Activated naive CD4-positive, alpha-beta T cell treated with anti-CD3 and anti-CD28 coated beads, Interleukin-2, amount 50 U/mL, for 24 hours (primary cell): ENCODE data around the gene SLC17A9.
A peak's percentile ranks its signal among the peaks of the same experiment; 100 is the strongest.

Experiments
- H3K27ac Mint-ChIP-seq: one replicate; pipeline ENCODE4 v1.8.0; 2021; ENCODE audit warnings: mild to moderate bottlenecking, mixed read lengths
- H3K27me3 Mint-ChIP-seq: one replicate; pipeline ENCODE4 v1.8.0; 2021; ENCODE audit warnings: mixed read lengths
- H3K36me3 Mint-ChIP-seq: one replicate; pipeline ENCODE4 v1.8.0; 2021; ENCODE audit warnings: mixed read lengths
- H3K4me1 Mint-ChIP-seq: one replicate; pipeline ENCODE4 v1.8.0; 2021; ENCODE audit warnings: mixed read lengths
- H3K4me3 Mint-ChIP-seq: one replicate; pipeline ENCODE4 v1.8.0; 2021; ENCODE audit warnings: mild to moderate bottlenecking, mixed read lengths
- H3K9me3 Mint-ChIP-seq: one replicate; pipeline ENCODE4 v1.8.0; 2021; ENCODE audit warnings: mixed read lengths

SLC17A9 gene

DNA sequence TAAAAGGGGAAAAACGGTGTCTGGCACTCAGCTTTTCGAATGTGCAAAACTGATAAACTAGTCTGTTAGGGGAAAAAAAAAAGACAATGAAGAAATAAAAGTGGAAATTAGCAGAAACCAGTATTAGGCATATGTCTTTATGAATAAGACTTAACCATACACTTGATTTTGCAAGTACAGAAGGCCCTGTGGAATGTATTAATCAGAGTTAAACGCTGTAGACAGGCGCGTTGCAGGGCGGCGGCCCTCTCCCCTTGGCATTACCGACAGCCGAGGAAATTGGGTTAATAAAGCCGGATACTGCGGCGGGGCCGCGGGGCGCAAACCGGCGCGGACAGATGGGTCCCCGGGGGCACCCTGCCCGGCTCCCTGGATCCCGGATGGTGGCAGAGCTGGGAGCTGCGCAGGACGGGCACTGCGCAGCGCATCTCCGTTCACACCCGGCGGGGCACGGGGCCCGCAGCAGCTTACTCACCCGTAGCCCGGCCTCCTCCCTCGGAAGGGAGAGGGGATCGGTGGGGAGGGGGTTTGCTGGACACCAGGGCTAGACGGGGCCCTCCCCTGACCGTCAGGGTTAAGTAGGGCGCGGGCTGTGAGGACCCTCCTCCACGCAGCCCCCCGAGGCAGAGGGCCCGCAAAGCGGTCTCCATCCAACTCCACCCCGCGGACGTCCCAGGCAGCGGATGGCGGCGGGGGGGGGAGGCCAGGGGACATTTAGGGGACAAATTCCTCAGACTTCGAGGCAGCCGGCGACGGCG lies 52.3 kb downstream of the SLC17A9 start:
- Mint-ChIP-seq H3K9me3 (no peaks in the 10 kb centered on the region), H3K4me1 (peaks cover 19% of the 10 kb centered on the region), H3K36me3 (no peaks in the 10 kb centered on the region), H3K4me3 (peak overlapping the region; percentile 64), H3K27me3 (peaks cover 30% of the 10 kb centered on the region), H3K27ac (no peak overlapping the region)

DNA sequence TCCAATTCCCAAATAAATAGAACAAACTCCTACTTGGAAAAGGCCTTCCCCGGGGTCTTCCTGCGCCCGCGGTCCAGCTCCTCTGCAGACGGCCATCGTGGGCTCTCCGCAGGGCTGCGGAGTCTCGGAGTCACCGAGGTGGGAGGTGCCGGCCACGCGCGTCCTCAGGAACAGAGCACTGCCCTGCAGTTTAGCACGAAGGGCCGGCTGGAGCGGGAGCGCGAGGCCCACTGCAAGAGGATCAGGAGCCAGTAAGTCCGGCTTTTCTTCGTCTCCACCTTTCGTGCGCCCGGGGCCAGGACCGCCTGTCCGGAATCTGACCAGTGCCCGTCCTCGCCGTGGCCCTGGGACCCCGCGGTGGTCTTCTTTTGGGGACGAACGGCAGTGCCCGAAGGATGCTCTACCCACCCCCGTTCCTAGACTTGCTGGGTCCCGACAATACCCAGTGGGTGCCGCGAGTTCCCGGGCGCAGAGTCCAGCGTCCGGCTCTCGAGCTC lies 52.9 kb downstream of the SLC17A9 start:
- Mint-ChIP-seq H3K4me1 (peaks cover 24% of the 10 kb centered on the region), H3K27me3 (peaks cover 29% of the 10 kb centered on the region), H3K27ac (no peak overlapping the region), H3K36me3 (no peaks in the 10 kb centered on the region), H3K9me3 (no peaks in the 10 kb centered on the region), H3K4me3 (no peak overlapping the region)

DNA sequence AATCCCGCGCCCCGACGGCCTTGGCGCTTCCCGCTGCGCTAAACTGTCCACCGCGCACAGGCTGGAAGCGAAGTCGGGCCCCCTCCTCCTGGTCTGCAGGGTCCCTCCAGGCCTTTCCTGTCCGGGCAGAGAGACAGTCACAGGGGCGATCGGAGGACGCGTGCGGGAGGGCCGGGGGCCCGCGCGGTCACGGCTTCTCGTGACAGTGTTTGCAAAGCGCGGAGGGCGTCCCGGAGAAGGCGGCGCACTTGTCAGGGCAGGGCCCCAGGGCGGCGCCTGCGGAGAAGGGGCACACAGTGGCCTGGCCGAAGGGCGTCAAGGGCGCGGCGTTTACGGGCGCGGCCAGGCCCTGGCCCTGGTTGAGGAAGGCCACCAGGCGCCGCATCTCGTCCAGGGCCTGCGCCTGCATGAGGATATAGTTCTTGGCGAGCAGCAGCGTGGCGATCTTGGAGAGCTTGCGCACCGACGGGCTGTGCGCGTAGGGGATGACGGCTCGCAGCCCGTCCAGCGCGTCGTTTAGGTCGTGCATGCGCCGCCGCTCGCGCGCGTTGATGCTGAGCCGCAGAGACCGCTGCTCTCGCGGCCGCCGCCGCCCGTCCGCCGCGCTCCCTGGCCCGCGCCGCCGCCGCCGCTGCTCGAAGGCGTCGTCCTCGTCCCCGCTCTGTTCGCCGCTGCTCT lies 53.5 kb downstream of the SLC17A9 start:
- no peaks in the 10 kb centered on the region for H3K9me3 Mint-ChIP-seq
- no peak overlapping the region for H3K4me3 Mint-ChIP-seq
- peaks cover 25% of the 10 kb centered on the region for H3K27me3 Mint-ChIP-seq
- no peak overlapping the region for H3K27ac Mint-ChIP-seq
- no peaks in the 10 kb centered on the region for H3K36me3 Mint-ChIP-seq
- peaks cover 26% of the 10 kb centered on the region for H3K4me1 Mint-ChIP-seq

DNA sequence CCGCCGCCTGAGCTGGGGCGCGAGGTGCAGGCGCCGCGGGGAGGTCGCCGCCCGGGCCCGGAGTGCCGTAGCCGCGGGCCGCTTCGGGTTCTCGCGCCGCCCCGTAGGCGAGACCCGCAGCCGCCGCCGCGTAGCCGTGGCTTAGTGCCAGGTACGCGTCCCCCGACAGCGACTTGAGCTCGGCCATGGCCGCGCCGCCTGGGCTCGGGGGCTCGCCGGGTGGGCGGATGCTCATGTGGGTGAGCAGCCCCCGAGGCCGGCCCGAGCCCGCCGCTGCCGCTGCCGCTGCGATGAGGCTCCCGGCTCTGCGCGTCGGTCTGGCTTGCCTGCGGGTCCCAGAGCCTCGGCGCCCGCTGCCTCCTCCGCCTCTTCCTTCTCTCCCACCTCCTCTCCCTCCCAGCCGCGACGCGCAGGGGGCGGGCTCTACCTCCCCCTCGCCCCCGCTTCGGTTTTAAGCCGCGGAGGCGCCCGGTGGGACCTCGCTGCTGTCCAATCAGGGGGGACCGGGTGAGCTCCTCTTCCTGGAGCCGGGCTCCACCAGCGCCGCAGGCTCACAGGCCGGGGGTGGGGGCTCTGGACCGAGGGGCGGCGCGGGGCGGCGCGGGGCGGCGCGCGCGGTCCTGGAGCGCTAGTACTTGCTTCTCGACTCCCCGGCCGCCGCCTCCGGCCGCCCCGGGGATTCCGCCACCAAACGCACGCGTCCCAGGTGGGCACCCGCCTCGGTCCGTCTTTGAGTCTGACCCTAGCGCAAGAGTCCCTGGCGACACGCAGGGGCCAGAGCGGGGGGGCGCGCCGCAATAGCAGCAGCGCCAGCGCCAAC lies 54.2 kb downstream of the SLC17A9 start, which contains the start of gene BHLHE23:
BHLHE23 (minus strand) TSS at position 425 of the 820 bp plus-strand sequence; CDS start at position 235, 190 bp downstream.
- Mint-ChIP-seq H3K36me3 (no peaks in the 10 kb centered on the region), H3K4me1 (peaks cover 26% of the 10 kb centered on the region), H3K9me3 (no peaks in the 10 kb centered on the region), H3K4me3 (peak within 1 kb of the TSS; percentile 26), H3K27ac (no peak within 1 kb of the TSS), H3K27me3 (peaks cover 21% of the 10 kb centered on the region)

DNA sequence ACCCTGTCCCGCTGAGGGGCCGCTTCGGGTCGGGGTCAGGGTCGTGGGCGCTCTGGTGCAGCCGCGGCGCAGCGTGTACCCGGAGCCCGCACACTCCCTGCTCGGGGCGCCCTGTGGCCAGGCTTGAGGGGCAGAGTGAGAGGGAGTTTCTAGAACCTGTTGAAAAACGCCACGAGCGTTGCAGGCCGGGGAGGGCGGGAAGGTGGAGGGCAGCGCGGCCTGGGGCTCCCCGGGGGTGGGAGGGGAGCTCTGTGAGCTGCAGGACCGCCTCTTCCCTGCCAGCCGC lies 54.8 kb downstream of the SLC17A9 start:
- Mint-ChIP-seq H3K4me1 (peaks cover 26% of the 10 kb centered on the region), H3K36me3 (no peaks in the 10 kb centered on the region), H3K27me3 (peaks cover 18% of the 10 kb centered on the region), H3K9me3 (no peaks in the 10 kb centered on the region), H3K4me3 (no peak overlapping the region), H3K27ac (no peak overlapping the region)

DNA sequence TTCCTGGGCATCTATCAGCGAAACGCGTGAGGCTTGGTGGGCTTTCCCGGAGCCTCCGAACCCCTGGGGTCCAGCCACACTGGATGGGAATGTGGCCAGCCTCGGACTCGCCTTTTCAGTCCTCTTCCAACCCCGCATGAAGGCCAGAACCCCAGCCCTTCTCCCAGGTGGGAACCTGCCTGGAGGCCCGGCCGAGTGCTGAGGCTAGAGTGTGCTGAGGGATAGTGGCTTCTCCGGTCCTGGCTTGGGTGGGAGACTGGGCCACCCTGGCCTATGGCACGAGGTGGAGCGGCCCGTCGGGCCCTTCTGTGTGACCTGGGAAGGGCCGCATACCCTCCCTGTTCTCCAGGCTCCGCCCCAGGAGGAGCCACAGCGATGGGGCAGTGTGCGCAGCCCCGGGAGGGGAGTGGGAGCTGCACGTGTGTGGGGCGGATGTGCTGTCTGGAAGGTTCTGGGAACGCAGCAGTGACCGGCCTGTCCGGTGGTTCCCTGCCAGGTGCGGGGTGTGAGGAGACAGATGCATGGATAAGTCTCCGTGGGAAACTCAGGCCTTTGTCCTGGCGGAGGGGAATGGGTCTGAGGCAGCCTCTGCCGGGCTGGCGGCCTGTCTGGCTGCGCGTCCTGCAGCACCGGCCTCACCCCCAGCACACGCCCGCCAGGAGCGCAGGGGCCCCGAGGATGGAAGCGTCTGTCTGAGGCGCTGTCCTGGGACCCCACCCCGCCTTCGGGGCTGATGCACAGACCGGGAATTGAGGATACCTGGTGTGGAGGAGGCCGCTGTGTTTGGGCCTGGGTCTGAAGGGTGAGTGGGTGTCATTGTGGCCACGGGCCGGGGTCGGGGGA lies 55.4 kb downstream of the SLC17A9 start:
- no peak overlapping the region for H3K27ac Mint-ChIP-seq

DNA sequence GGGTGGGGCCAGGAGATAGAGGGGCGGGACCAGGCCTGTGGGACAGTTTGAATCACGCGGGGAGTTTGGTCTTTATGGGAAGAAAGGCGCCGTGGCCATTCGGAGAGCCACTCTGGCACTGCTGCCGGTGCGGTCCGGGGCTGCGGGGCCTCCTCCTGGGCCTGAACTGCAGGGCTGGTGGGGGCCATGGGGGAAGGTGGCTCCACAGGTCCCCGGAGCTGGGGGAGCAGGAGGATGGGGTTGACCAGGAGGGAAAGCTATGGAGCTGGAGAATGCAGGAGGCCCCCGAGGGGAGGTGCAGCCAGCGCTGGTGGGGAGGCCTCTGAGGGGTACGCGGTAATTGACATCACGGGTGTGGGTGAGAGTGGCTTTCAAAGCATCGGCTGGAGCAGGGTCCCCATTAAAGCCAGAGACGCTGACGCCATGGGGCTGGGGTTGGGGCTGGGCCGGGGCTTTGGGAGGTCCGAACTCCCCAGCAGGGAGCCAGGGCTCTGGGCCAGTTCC lies 56.1 kb downstream of the SLC17A9 start:
- no peak overlapping the region for H3K27ac Mint-ChIP-seq
- H3K4me3 Mint-ChIP-seq, result peak overlapping the region; percentile 76
- H3K36me3 Mint-ChIP-seq, result no peaks in the 10 kb centered on the region
- H3K4me1 Mint-ChIP-seq, result peaks cover 26% of the 10 kb centered on the region
- peaks cover 11% of the 10 kb centered on the region for H3K27me3 Mint-ChIP-seq
- H3K9me3 Mint-ChIP-seq, result peaks cover 6% of the 10 kb centered on the region

More for the DNA sequence above, 55.4 kb downstream of the SLC17A9 start:
- peaks cover 26% of the 10 kb centered on the region for H3K4me1 Mint-ChIP-seq
- H3K36me3 Mint-ChIP-seq, result no peaks in the 10 kb centered on the region
- H3K27me3 Mint-ChIP-seq, result peaks cover 13% of the 10 kb centered on the region
- H3K9me3 Mint-ChIP-seq, result peaks cover under 1% of the 10 kb centered on the region
- peak overlapping the region; percentile 76 for H3K4me3 Mint-ChIP-seq

DNA sequence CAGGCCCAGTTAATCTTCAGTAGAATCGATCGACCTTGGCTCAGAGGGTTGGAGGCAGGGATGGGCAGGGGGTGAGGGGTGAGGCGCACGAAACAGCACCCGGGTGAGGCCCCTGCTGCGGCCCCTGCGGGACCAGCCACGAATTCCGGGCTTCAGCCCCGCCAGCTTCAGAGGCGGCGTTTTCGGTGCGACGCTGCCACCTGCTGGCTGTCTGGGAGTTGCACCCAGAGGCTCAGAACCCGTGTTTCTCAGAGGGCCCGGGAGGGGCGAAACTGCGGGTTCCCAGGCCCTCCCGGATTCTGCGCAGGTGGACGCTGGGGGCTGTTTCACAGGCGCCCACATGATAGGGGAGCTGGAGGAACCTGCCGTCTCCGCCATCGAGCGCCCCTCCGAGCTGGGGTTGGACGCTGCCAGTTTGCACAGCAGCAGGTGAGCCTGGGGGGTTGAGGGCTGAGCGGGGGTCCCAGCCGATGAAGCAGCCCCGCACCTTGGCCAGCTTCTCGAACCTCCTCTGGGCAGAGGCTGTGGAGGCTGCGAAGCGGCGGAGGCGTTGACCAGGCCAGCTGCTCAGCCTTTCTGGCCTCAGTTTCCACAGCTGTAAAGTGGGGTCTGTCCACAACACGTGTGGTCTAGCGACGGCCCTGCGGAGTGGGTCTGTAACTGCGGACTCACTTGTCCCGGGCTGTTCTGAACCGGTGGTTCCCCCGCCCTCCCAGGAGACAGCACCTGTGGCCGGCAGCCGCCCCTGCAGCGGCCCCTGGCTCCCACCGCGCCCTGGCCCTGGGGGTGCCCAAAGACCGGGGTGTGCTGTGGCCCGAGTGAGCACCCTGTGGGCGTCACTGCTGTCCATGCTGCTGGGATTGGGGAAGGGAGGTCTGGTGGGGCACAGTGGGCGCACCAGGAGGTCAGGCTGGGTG lies 56.8 kb downstream of the SLC17A9 start:
- H3K4me1 Mint-ChIP-seq, result peaks cover 25% of the 10 kb centered on the region
- H3K9me3 Mint-ChIP-seq, result peaks cover 6% of the 10 kb centered on the region
- H3K4me3 Mint-ChIP-seq, result peak overlapping the region; percentile 88
- peaks cover 14% of the 10 kb centered on the region for H3K27me3 Mint-ChIP-seq
- peaks cover 4% of the 10 kb centered on the region for H3K36me3 Mint-ChIP-seq
- peak overlapping the region; percentile 51 for H3K27ac Mint-ChIP-seq

DNA sequence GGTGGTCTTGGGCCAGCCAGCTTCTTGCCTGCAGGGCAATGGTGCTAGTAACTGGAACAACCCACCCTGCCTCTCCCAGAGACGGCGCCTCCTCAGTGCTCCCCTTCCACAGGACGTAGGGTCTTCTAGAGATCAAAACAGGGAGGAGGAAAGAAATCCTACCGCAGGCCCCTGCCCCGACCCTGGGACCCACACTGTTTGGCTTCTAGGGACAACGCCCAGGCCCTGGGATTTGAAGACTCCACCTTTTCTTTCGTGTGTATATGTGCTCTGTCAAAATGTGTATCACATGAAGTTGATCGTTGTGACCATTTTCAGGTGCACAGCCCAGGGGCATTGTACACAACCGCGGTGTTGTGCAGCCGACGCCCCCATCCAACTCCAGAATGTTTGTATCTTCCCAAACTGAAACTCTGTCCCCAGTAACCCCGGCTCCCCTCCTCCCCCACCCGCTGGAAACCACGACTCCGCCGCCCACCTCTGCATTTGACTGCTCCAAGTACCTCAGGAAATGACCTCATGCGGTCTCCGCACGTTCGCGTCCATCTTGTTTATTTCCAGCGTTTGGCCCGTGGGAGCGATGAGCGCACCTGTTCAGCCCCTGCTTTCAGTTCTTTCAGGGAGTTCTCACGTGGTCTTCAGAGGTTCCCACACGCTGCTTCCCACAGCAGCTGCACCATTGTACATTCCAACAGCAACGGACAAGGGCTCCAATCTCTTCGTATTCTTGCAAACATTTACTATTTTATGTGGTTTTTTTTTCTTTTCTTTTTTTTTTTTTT lies 57.7 kb downstream of the SLC17A9 start:
- H3K27me3 Mint-ChIP-seq, result peaks cover 11% of the 10 kb centered on the region
- peak overlapping the region; percentile 88 for H3K4me3 Mint-ChIP-seq
- H3K9me3 Mint-ChIP-seq, result peaks cover 6% of the 10 kb centered on the region
- peaks cover 22% of the 10 kb centered on the region for H3K4me1 Mint-ChIP-seq
- H3K27ac Mint-ChIP-seq, result peak overlapping the region; percentile 52
- H3K36me3 Mint-ChIP-seq, result peaks cover 4% of the 10 kb centered on the region

DNA sequence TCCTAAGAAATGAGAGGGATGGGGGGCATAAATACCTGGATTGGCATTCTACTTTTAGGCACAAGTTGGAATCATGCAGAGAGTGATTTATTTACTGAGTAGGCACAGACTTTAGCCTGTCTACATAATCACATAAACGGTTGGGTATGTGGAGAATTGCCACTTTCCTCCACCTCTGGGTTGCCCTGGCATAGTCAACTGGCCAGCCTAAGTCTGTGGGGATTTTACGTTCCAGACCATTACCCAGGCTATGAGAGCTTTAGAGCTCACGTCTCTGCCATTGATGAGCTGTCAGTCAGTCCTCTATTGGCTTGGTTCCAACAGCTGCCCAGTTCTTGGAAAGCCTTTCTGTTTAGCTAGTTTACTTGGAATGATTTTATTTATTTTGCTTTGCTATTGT lies 59.3 kb downstream of the SLC17A9 start:
- peaks cover 13% of the 10 kb centered on the region for H3K27me3 Mint-ChIP-seq
- no peak overlapping the region for H3K27ac Mint-ChIP-seq
- H3K9me3 Mint-ChIP-seq, result peaks cover 6% of the 10 kb centered on the region
- peaks cover 4% of the 10 kb centered on the region for H3K36me3 Mint-ChIP-seq
- H3K4me3 Mint-ChIP-seq, result no peak overlapping the region
- peaks cover 22% of the 10 kb centered on the region for H3K4me1 Mint-ChIP-seq

DNA sequence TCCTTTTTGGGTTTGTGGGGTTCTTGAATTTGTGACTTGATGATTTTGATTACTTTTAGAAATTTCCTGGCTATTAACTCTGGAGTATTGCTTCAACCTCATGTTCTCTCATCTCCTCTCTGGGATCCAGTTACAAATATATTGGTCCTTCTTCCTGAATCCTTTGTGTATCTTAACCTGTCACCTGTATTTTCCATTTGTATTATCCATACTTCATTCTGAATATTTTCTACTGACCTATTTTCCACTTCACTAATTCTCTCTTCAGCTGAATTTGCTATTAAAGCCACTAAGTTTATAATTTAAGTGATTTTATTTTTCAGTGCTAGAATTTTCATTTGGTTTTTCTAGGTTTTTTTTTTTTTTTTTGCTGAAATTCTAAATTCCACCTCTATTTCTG lies 60.7 kb downstream of the SLC17A9 start:
- peaks cover 17% of the 10 kb centered on the region for H3K4me1 Mint-ChIP-seq
- H3K27me3 Mint-ChIP-seq, result peaks cover 12% of the 10 kb centered on the region

DNA sequence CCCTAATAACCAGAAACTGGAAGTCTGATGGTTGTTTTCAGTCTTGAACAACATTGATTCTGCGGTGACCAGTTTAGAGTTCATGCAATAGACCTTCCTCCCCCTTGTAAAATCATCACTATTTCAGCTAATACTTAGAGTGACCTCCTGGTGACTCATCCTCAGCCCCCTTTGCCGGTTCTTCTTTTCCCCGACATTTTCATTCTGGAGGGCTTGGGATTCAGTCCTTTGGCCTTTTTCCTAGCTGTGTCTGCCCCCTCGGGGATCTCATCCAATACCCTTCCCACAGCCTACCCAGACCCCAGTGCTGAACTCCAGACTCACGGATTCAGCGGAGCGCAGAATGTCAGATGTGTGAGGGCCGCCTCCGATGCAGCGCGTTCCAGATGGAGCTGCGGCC lies 61.8 kb downstream of the SLC17A9 start:
- H3K27ac Mint-ChIP-seq, result no peak overlapping the region
- H3K4me3 Mint-ChIP-seq, result no peak overlapping the region
- H3K36me3 Mint-ChIP-seq, result peaks cover 4% of the 10 kb centered on the region
- peaks cover 6% of the 10 kb centered on the region for H3K9me3 Mint-ChIP-seq
- peaks cover 13% of the 10 kb centered on the region for H3K27me3 Mint-ChIP-seq
- peaks cover 8% of the 10 kb centered on the region for H3K4me1 Mint-ChIP-seq

More for the DNA sequence above, 60.7 kb downstream of the SLC17A9 start:
- Mint-ChIP-seq H3K27ac (no peak overlapping the region), H3K36me3 (peaks cover 4% of the 10 kb centered on the region), H3K9me3 (peaks cover 6% of the 10 kb centered on the region), H3K4me3 (no peak overlapping the region)

DNA sequence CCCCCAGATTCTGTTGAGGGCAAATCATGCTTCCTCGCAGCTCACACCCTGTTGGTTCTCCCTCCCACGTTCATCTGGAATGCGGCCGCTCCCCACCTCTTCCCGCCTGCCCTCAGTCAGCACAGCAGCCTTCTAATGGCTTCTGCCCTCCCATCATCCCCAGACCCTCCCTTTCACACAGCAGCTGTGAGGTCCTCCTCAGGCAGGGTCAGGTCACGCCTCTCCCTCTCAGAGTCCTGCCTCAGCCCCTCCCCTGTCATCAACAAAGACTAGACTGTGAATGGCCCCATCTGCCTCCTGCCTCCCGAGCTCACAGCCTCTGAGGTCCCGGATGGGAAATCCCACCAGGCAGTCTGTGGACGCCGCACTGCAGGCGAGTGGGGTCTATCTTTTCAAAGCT lies 62.2 kb downstream of the SLC17A9 start:
- peaks cover 4% of the 10 kb centered on the region for H3K36me3 Mint-ChIP-seq
- no peak overlapping the region for H3K27ac Mint-ChIP-seq
- peaks cover 16% of the 10 kb centered on the region for H3K27me3 Mint-ChIP-seq
- H3K4me1 Mint-ChIP-seq, result peaks cover 7% of the 10 kb centered on the region
- peaks cover 6% of the 10 kb centered on the region for H3K9me3 Mint-ChIP-seq
- H3K4me3 Mint-ChIP-seq, result no peak overlapping the region
